H9 (cell line): ENCODE results near the gene PPP2R3A. TPM values are rescaled to one million over a fixed set of nuclear protein-coding genes. Genes with fewer than 3 reads are reported as not detected.

ENCODE experiments used
- DNase-seq: peaks from one replicate; pipeline ENCODE4 v3.0.0-alpha.2; 2017
- H2AFZ ChIP-seq: one replicate; pipeline ENCODE4 v1.6.1; 2013; ENCODE audit warnings: mild to moderate bottlenecking, low read length, control low read depth, moderate library complexity
- H2AK5ac ChIP-seq: 2 replicates; pipeline ENCODE4 v1.6.1; 2013; ENCODE audit warnings: low read length, control low read depth, mixed read lengths; ENCODE audit not compliant: insufficient read length
- H2BK120ac ChIP-seq: one replicate; pipeline ENCODE4 v1.6.1; 2013; ENCODE audit warnings: low read depth, mild to moderate bottlenecking, low read length, control low read depth, inconsistent platforms; ENCODE audit not compliant: poor library complexity, severe bottlenecking
- H2BK12ac ChIP-seq: 2 replicates; pipeline ENCODE4 v1.6.1; 2013; ENCODE audit warnings: low read length, control low read depth, mixed read lengths, low read depth; ENCODE audit not compliant: insufficient read length
- H2BK15ac ChIP-seq: 2 replicates; pipeline ENCODE4 v1.6.1; 2013; ENCODE audit warnings: low read depth, low read length, control low read depth
- H2BK20ac ChIP-seq: one replicate; pipeline ENCODE4 v1.6.1; 2013; ENCODE audit warnings: low read depth, mild to moderate bottlenecking, low read length, control low read depth, inconsistent platforms; ENCODE audit not compliant: poor library complexity, severe bottlenecking
- H2BK5ac ChIP-seq: 2 replicates; pipeline ENCODE4 v1.6.1; 2013; ENCODE audit warnings: low read length, control low read depth, mixed read lengths; ENCODE audit not compliant: insufficient read length
- H3K14ac ChIP-seq: 2 replicates; pipeline ENCODE4 v1.6.1; 2013; ENCODE audit warnings: low read length, control low read depth; ENCODE audit not compliant: insufficient read depth
- H3K18ac ChIP-seq: 2 replicates; pipeline ENCODE4 v1.6.1; 2013; ENCODE audit warnings: low read depth, mild to moderate bottlenecking, mixed read lengths, low read length, control low read depth; ENCODE audit not compliant: insufficient read length
- H3K23ac ChIP-seq: 2 replicates; pipeline ENCODE4 v1.6.1; 2013; ENCODE audit warnings: low read length, control low read depth, mixed read lengths, low read depth; ENCODE audit not compliant: insufficient read length
- H3K23me2 ChIP-seq: 2 replicates; pipeline ENCODE4 v1.6.1; 2013; ENCODE audit warnings: low read depth, mild to moderate bottlenecking, mixed read lengths, low read length, control low read depth; ENCODE audit not compliant: insufficient read length, poor library complexity, severe bottlenecking
- H3K27ac ChIP-seq: 2 replicates; pipeline ENCODE4 v1.5.1; 2013; ENCODE audit warnings: low read length, control low read depth, mixed read lengths, low read depth; ENCODE audit not compliant: insufficient read length
- H3K27me3 ChIP-seq: 2 replicates; pipeline ENCODE4 v1.6.1; 2013; ENCODE audit warnings: low read length, control low read depth, inconsistent platforms; ENCODE audit not compliant: insufficient read depth
- H3K4ac ChIP-seq: 2 replicates; pipeline ENCODE4 v1.6.1; 2013; ENCODE audit warnings: low read depth, mild to moderate bottlenecking, control low read depth, inconsistent platforms, low read length, moderate library complexity
- H3K4me1 ChIP-seq: 2 replicates; pipeline ENCODE4 v1.6.1; 2013; ENCODE audit warnings: low read length, control low read depth, inconsistent platforms; ENCODE audit not compliant: insufficient read depth
- H3K4me2 ChIP-seq: 2 replicates; pipeline ENCODE4 v1.6.1; 2013; ENCODE audit warnings: low read length, control low read depth, mixed read lengths; ENCODE audit not compliant: insufficient read length, insufficient read depth
- H3K56ac ChIP-seq: 2 replicates; pipeline ENCODE4 v1.6.1; 2013; ENCODE audit warnings: low read depth, mild to moderate bottlenecking, mixed read lengths, low read length, control low read depth; ENCODE audit not compliant: insufficient read length
- H3K79me1 ChIP-seq: 2 replicates; pipeline ENCODE4 v1.6.1; 2013; ENCODE audit warnings: low read depth, mild to moderate bottlenecking, moderate library complexity, low read length, control low read depth, inconsistent platforms; ENCODE audit not compliant: insufficient read depth, poor library complexity, severe bottlenecking
- H3K79me2 ChIP-seq: 2 replicates; pipeline ENCODE4 v1.6.1; 2013; ENCODE audit warnings: low read length, control low read depth, inconsistent platforms; ENCODE audit not compliant: insufficient read depth
- H3K9ac ChIP-seq: 2 replicates; pipeline ENCODE4 v1.6.1; 2013; ENCODE audit warnings: low read length, control low read depth, mixed read lengths; ENCODE audit not compliant: insufficient read length; ENCODE audit errors: extremely low read depth
- H3K9me3 ChIP-seq: one replicate; pipeline ENCODE4 v1.6.1; 2013; ENCODE audit warnings: low read depth, low read length, inconsistent platforms; ENCODE audit not compliant: control insufficient read depth
- H3T11ph ChIP-seq: one replicate; pipeline ENCODE4 v1.6.1; 2013; ENCODE audit warnings: mild to moderate bottlenecking, low read length, control low read depth, inconsistent platforms
- H4K20me1 ChIP-seq: one replicate; pipeline ENCODE4 v1.6.1; 2013; ENCODE audit not compliant: control insufficient read depth, insufficient read length, insufficient read depth
- H4K5ac ChIP-seq: 2 replicates; pipeline ENCODE4 v1.6.1; 2013; ENCODE audit warnings: low read depth, mild to moderate bottlenecking, mixed read lengths, low read length, control low read depth; ENCODE audit not compliant: insufficient read length
- H4K8ac ChIP-seq: replicated peaks from 2 replicates; pipeline ENCODE4 v1.6.1; 2013; ENCODE audit warnings: low read length, control low read depth, mixed read lengths, low read depth; ENCODE audit not compliant: insufficient read length
- H4K91ac ChIP-seq: 2 replicates; pipeline ENCODE4 v1.6.1; 2013; ENCODE audit warnings: low read depth, mild to moderate bottlenecking, moderate library complexity, mixed read lengths, low read length, control low read depth; ENCODE audit not compliant: insufficient read length
- H3K27ac Mint-ChIP-seq, 3 experiments: 2 replicates in 2 of 3; 3 replicates in 1 of 3; pipeline ENCODE4 v1.8.0; 2020 to 2021; ENCODE audit warnings: mixed read lengths in 3 of 3, mild to moderate bottlenecking in 1 of 3, moderate library complexity in 1 of 3
- H3K27me3 Mint-ChIP-seq: 2 replicates; pipeline ENCODE4 v1.8.0; 2021; ENCODE audit warnings: low read depth, mild to moderate bottlenecking, moderate library complexity, mixed read lengths
- H3K36me3 Mint-ChIP-seq, 3 experiments: 2 replicates in 2 of 3; 3 replicates in 1 of 3; pipeline ENCODE4 v1.8.0; 2020 to 2021; ENCODE audit warnings: low read depth in 3 of 3, mixed read lengths in 3 of 3; ENCODE audit not compliant: insufficient read depth in 1 of 3
- H3K4me1 Mint-ChIP-seq, 2 experiments: 2 replicates each; pipeline ENCODE4 v1.8.0; 2020; ENCODE audit warnings: mixed read lengths in 2 of 2
- H3K4me3 Mint-ChIP-seq, 2 experiments: 2 replicates in 1 of 2; 3 replicates in 1 of 2; pipeline ENCODE4 v1.8.0; 2020 to 2021; ENCODE audit warnings: mild to moderate bottlenecking in 2 of 2, mixed read lengths in 2 of 2, moderate library complexity in 1 of 2
- H3K9me3 Mint-ChIP-seq, 2 experiments: 2 replicates in 1 of 2; 3 replicates in 1 of 2; pipeline ENCODE4 v1.8.0; 2020; ENCODE audit warnings: mild to moderate bottlenecking in 2 of 2, mixed read lengths in 2 of 2, moderate library complexity in 1 of 2
- CTCF ChIP-seq: fragments of 200-600 bp; sonication (generic); conservative IDR thresholded peaks from 3 replicates; pipeline ENCODE4 v1.8.0; 2021; ENCODE audit warnings: antibody characterized with exemption, mild to moderate bottlenecking
- WGBS: extraction: QIAGEN DNeasy Blood & Tissue Kit; methylation state at CpG from one replicate; pipeline ENCODE4 v1.1.7; 2013; ENCODE audit warnings: missing lambda C conversion rate, low lambda C conversion rate, mixed read lengths; ENCODE audit not compliant: insufficient read length; ENCODE audit errors: extremely low coverage; 5-methylcytosine and 5-hydroxymethylcytosine counted together
- total RNA-seq: library from RNA; stranded (reverse); gene quantifications from 2 replicates; pipeline ENCODE4 v1.2.1, GENCODE V29; 2021

The PPP2R3A gene
- total RNA-seq, 1 experiment from 2014 or later, result 12.4 TPM

DNA sequence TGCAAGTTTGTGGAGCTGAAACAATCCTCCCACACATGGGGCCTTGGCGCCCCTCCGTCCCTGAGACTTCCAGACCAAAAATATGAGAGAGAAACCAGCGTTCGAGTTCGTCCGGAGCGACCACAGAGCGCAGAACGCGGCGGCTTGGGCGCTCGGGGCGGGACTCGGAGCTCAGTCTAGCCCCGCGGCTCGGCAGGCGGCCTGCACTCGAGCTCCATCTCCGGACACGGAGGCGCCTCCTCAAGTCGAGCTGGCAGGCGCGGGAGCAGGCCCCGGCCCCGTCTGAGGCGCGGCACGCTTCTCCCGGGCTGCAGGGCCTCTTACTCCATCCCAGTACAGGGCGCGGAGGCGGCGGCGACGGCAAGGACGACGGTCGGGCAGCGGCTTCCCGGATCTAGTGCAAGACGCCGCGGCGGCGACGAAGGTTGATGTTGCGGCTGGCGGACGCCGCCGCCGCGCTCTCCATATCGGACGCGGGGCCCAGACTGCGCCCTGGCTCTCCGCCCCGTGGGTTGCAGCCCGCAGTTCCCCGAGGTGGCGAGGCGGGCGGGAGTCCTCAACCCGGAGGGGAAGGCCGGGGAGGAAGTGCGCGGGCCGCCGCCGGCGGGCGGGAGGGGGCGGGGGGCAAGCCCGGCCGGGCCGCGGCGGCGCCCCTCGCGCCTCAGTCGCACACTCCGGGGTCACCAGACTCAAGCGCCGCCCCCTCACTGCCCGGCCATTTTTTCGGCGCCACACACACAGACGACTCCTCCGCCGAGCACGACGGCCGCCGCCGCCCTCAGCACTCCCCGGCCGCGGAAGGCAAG lies 229.9 kb downstream of the PPP2R3A start:
- no peaks in the 10 kb centered on the region for H3K27me3 ChIP-seq
- Mint-ChIP-seq H3K4me1 (peaks cover 46 to 47% of the 10 kb centered on the region in 2 experiments), H3K27ac (peak overlapping the region; percentile 95 to 100 (median 97)), H3K9me3 (peaks cover 12 to 15% of the 10 kb centered on the region in 2 experiments), H3K27me3 (peaks cover 3% of the 10 kb centered on the region; the same call in 1 of the 2 replicates), H3K36me3 (peaks cover 8 to 26% (median 13%) of the 10 kb centered on the region in 3 experiments), H3K4me3 (peak overlapping the region; percentile 96 to 98)
- H2AK5ac ChIP-seq, result no peak overlapping the region
- no peak overlapping the region for H2AFZ ChIP-seq
- H3K4me2 ChIP-seq, result peak overlapping the region; percentile 79
- TF ChIP-seq CTCF, result no peak
- no peak overlapping the region for H3T11ph ChIP-seq
- no peak overlapping the region; the same call in 1 of the 2 replicates for H3K4ac ChIP-seq
- peaks cover 6% of the 10 kb centered on the region for H3K23me2 ChIP-seq
- no peak overlapping the region for H2BK5ac ChIP-seq
- no peak overlapping the region for H2BK12ac ChIP-seq
- no peaks in the 10 kb centered on the region for H3K79me1 ChIP-seq
- peak overlapping the region; percentile 69 for H3K18ac ChIP-seq
- peak overlapping the region; percentile 93 for H3K14ac ChIP-seq
- no peaks in the 10 kb centered on the region for H4K20me1 ChIP-seq
- no peak overlapping the region for H4K8ac ChIP-seq
- no peaks in the 10 kb centered on the region for H3K9me3 ChIP-seq
- no CpG with 5 or more reads among the region's 103 CpGs for WGBS
- no peak overlapping the region for H2BK120ac ChIP-seq
- no peak overlapping the region for H4K5ac ChIP-seq
- peak overlapping the region; percentile 91 for H3K9ac ChIP-seq
- H2BK15ac ChIP-seq, result no peak overlapping the region
- peaks cover 37% of the 10 kb centered on the region; the same call in 1 of the 2 replicates for H3K79me2 ChIP-seq
- H2BK20ac ChIP-seq, result no peak overlapping the region
- H4K91ac ChIP-seq, result no peak overlapping the region
- H3K56ac ChIP-seq, result peak overlapping the region; percentile 35
- no peak overlapping the region for H3K23ac ChIP-seq
- H3K27ac ChIP-seq, result peak overlapping the region; percentile 73
- 0 out of 2 replicates have a peak, but pooled peaks cover 2% of the 10 kb centered on the region for H3K4me1 ChIP-seq
- peak; percentile 70 for DNase-seq
